ENCODE data around the gene C6orf47. TPM values are rescaled to one million over a fixed set of nuclear protein-coding genes. Genes with fewer than 3 reads are reported as not detected.

C6orf47 gene
- total RNA-seq, 1 experiment from 2014 or later, result 22.4 TPM

DNA sequence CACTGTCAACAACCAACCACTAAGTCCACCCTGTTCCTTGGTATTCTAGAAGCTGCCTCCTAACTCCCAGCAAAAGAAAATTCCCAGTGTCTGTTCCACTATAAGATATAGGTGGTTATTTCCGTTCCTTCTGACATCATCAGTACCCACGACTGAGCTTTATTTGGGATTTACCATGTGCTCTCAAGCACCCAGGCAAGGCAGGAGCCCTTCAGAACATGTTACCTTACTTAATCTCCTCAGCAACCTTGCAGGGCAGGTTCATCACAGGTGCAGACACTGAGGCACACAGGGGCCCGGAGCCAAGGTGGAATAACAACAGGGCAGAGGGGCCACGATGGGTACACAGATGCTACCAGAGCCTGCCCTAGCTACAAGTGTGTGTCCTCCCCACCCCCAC lies 31.8 kb upstream of the C6orf47 start:
- Histone ChIP-seq H3K36me3 (ENCODE audit: control insufficient read depth, insufficient read depth, low read length) (0 out of 2 replicates have a peak, but pooled peaks cover 5% of the 10 kb centered on the region), H3K9me3 (ENCODE audit: control insufficient read depth, insufficient read depth, low read depth, low read length) (no peaks in the 10 kb centered on the region), H3K4me3 (ENCODE audit: low read depth in 2 of 2, low read length in 2 of 2) (no peak overlapping the region), H3K27ac (ENCODE audit: low read length) (no peak overlapping the region), H3K27me3 (ENCODE audit: control insufficient read depth, insufficient read depth, low read length) (no peaks in the 10 kb centered on the region), H3K4me1 (ENCODE audit: control insufficient read depth, insufficient read depth, low read length) (no peaks in the 10 kb centered on the region)
- ChIA-PET POLR2A (no interaction called here), CTCF (interaction anchor here (0.6 kb wide), 1 partner anchor 11 kb away, joined by 3 read pairs; the partner anchor contains the start of gene ABHD16A)
- no TSS peak for BruUV-seq (replicated peaks)
- intact Hi-C loops (cut with micrococcal nuclease; ENCODE audit: unreplicated experiment) (no loop called here), in situ Hi-C loops (cut with HindIII; ENCODE audit: low pct_unique_long_range_greater_than_20kb, low sequenced_read_pairs) (no loop called here)
- no peak for DNase-seq (ENCODE audit: low read depth, low spot score)
- TF ChIP-seq, protein P1, sequence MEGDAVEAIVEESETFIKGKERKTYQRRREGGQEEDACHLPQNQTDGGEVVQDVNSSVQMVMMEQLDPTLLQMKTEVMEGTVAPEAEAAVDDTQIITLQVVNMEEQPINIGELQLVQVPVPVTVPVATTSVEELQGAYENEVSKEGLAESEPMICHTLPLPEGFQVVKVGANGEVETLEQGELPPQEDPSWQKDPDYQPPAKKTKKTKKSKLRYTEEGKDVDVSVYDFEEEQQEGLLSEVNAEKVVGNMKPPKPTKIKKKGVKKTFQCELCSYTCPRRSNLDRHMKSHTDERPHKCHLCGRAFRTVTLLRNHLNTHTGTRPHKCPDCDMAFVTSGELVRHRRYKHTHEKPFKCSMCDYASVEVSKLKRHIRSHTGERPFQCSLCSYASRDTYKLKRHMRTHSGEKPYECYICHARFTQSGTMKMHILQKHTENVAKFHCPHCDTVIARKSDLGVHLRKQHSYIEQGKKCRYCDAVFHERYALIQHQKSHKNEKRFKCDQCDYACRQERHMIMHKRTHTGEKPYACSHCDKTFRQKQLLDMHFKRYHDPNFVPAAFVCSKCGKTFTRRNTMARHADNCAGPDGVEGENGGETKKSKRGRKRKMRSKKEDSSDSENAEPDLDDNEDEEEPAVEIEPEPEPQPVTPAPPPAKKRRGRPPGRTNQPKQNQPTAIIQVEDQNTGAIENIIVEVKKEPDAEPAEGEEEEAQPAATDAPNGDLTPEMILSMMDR (IDR thresholded peaks at IDR 0.05), result no peak
- TF ChIP-seq POLR2AphosphoS5 (IDR thresholded peaks at IDR 0.05; ENCODE audit: low read depth, low read length) (no peak), TCF7L2 (IDR thresholded peaks at IDR 0.05; ENCODE audit: low read depth, low read length) (no peak), SIN3A (IDR thresholded peaks at IDR 0.05; ENCODE audit: borderline replicate concordance, insufficient read depth, low read depth, low read length) (no peak)
- TF ChIP-seq, protein P2, sequence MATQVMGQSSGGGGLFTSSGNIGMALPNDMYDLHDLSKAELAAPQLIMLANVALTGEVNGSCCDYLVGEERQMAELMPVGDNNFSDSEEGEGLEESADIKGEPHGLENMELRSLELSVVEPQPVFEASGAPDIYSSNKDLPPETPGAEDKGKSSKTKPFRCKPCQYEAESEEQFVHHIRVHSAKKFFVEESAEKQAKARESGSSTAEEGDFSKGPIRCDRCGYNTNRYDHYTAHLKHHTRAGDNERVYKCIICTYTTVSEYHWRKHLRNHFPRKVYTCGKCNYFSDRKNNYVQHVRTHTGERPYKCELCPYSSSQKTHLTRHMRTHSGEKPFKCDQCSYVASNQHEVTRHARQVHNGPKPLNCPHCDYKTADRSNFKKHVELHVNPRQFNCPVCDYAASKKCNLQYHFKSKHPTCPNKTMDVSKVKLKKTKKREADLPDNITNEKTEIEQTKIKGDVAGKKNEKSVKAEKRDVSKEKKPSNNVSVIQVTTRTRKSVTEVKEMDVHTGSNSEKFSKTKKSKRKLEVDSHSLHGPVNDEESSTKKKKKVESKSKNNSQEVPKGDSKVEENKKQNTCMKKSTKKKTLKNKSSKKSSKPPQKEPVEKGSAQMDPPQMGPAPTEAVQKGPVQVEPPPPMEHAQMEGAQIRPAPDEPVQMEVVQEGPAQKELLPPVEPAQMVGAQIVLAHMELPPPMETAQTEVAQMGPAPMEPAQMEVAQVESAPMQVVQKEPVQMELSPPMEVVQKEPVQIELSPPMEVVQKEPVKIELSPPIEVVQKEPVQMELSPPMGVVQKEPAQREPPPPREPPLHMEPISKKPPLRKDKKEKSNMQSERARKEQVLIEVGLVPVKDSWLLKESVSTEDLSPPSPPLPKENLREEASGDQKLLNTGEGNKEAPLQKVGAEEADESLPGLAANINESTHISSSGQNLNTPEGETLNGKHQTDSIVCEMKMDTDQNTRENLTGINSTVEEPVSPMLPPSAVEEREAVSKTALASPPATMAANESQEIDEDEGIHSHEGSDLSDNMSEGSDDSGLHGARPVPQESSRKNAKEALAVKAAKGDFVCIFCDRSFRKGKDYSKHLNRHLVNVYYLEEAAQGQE (IDR thresholded peaks at IDR 0.05; ENCODE audit: insufficient read depth in 1 of 2, low read depth in 2 of 2, low read length in 1 of 2), result no peak
- ATAC-seq, result no peak

DNA sequence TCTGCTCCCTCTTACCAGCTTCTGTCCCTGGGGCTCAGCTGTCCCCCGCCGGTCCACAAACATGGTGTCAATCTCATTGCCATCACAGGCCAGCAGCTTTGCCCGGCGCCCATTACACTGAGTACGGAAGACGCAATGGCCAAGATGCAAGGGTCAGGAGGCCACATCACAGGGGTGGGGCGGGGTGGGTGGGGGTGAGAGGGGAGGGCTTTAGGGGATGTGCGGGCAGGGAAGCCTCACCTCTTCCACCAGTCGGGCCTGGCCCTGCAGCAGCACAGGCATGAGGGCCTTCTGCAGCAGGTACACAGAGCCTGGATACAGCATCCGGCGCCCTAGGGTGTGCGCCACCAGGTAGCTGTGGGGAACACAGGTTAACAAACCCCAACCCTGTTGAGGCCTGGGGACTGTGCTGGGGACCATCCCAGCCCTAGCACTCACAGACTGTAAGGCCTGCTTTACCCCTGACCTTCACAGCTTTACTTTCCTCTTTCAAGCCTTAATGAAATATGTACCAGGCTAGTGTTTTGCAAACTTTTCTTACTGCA lies 31.1 kb upstream of the C6orf47 start:
- CTCF ChIA-PET, result interaction anchor here (0.6 kb wide), 1 partner anchor 12 kb away, joined by 3 read pairs; the partner anchor contains the start of gene ABHD16A
- Histone ChIP-seq H3K9me3 (ENCODE audit: control insufficient read depth, insufficient read depth, low read depth, low read length) (no peaks in the 10 kb centered on the region), H3K36me3 (ENCODE audit: control insufficient read depth, insufficient read depth, low read length) (0 out of 2 replicates have a peak, but pooled peaks cover 5% of the 10 kb centered on the region), H3K4me3 (ENCODE audit: low read depth in 2 of 2, low read length in 2 of 2) (no peak overlapping the region), H3K4me1 (ENCODE audit: control insufficient read depth, insufficient read depth, low read length) (no peaks in the 10 kb centered on the region), H3K27ac (ENCODE audit: low read length) (no peak overlapping the region), H3K27me3 (ENCODE audit: control insufficient read depth, insufficient read depth, low read length) (no peaks in the 10 kb centered on the region)
- POLR2A ChIA-PET, result no interaction called here
- no TSS peak for BruUV-seq (replicated peaks)
- ATAC-seq (no peak), DNase-seq (ENCODE audit: low read depth, low spot score) (no peak)
- intact Hi-C loops (cut with micrococcal nuclease; ENCODE audit: unreplicated experiment) (no loop called here), in situ Hi-C loops (cut with HindIII; ENCODE audit: low pct_unique_long_range_greater_than_20kb, low sequenced_read_pairs) (no loop called here)
- TF ChIP-seq SIN3A (IDR thresholded peaks at IDR 0.05; ENCODE audit: borderline replicate concordance, insufficient read depth, low read depth, low read length) (no peak), TCF7L2 (IDR thresholded peaks at IDR 0.05; ENCODE audit: low read depth, low read length) (no peak), POLR2AphosphoS5 (IDR thresholded peaks at IDR 0.05; ENCODE audit: low read depth, low read length) (no peak)
- TF ChIP-seq, protein P1 (IDR thresholded peaks at IDR 0.05), result no peak
- TF ChIP-seq, protein P2 (IDR thresholded peaks at IDR 0.05; ENCODE audit: insufficient read depth in 1 of 2, low read depth in 2 of 2, low read length in 1 of 2), result no peak

Measured in Panc1 (cell line).